ENCODE measurements around the gene SLC28A3. TPM values are rescaled to one million over a fixed set of nuclear protein-coding genes. Genes with fewer than 3 reads are reported as not detected.

SLC28A3 gene
- total RNA-seq, 1 donor, result 0.72 TPM

DNA sequence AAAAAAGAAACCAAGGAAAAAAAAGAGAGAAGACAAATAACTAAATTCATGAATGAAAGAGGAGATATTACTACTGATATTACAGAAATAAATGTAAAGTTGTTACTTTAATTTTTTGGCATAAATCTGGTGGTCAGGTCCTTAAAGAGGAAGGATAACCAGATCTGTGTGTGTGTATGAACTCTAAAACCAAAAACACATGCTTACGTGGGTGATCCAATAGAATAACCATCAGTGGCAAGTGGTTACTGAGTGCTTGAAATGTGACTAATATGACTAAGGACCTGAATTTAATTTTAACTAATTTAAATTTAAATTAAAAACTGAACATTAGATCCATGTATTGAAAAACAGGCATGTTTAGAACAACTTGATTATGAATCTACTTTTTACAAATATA is 10.3 kb downstream of the SLC28A3 start:
- H2AFZ ChIP-seq (ENCODE audit: low read length), result no peak overlapping the region
- no peaks in the 10 kb centered on the region for H4K20me1 ChIP-seq (ENCODE audit: insufficient read depth, low read length)
- peaks cover 2% of the 10 kb centered on the region for H3K9me3 ChIP-seq (ENCODE audit: low read depth, low read length)
- no peaks in the 10 kb centered on the region for H3K27me3 ChIP-seq (ENCODE audit: insufficient read depth, low read length)
- no peak overlapping the region for H3K4me3 ChIP-seq (ENCODE audit: insufficient read depth, low read length)
- H3K27ac ChIP-seq (ENCODE audit: low read depth, low read length), result no peak overlapping the region
- TF ChIP-seq, protein P1, sequence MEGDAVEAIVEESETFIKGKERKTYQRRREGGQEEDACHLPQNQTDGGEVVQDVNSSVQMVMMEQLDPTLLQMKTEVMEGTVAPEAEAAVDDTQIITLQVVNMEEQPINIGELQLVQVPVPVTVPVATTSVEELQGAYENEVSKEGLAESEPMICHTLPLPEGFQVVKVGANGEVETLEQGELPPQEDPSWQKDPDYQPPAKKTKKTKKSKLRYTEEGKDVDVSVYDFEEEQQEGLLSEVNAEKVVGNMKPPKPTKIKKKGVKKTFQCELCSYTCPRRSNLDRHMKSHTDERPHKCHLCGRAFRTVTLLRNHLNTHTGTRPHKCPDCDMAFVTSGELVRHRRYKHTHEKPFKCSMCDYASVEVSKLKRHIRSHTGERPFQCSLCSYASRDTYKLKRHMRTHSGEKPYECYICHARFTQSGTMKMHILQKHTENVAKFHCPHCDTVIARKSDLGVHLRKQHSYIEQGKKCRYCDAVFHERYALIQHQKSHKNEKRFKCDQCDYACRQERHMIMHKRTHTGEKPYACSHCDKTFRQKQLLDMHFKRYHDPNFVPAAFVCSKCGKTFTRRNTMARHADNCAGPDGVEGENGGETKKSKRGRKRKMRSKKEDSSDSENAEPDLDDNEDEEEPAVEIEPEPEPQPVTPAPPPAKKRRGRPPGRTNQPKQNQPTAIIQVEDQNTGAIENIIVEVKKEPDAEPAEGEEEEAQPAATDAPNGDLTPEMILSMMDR (IDR thresholded peaks at IDR 0.05; ENCODE audit: extremely low read depth, low read depth, low read length), result no peak
- no peaks in the 10 kb centered on the region for H3K36me3 ChIP-seq (ENCODE audit: insufficient read depth, low read length)
- H3K4me1 ChIP-seq (ENCODE audit: insufficient read depth, low read length), result peaks cover 4% of the 10 kb centered on the region
- H3K4me2 ChIP-seq (ENCODE audit: insufficient read depth, low read length), result no peak overlapping the region
- DNase-seq (ENCODE audit: insufficient read length, low spot score, missing footprints), result no peak
- no peaks in the 10 kb centered on the region for H3K79me2 ChIP-seq (ENCODE audit: insufficient read depth, low read length)

DNA sequence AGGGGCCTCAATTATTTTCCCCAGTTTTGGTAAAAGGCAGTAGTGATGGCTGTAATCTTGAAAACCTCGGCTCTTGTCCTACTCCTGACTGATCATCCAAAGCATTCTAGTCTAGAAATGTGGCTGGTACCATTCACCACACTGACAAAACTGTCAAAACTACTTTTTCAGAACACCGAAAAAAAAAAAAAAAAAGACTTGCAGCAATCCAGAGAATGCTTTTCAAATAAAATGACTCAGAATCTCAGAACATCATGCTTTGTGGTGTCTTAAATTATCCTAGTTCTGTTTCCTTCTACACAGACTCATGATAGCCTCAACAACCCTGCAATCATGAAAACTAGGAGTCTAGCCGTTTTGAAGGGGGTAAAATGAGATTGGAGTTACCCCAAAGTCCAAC is 13.4 kb downstream of the SLC28A3 start:
- DNase-seq (ENCODE audit: insufficient read length, low spot score, missing footprints), result no peak
- Histone ChIP-seq H3K27ac (ENCODE audit: low read depth, low read length) (no peak overlapping the region), H4K20me1 (ENCODE audit: insufficient read depth, low read length) (no peaks in the 10 kb centered on the region), H3K79me2 (ENCODE audit: insufficient read depth, low read length) (no peaks in the 10 kb centered on the region), H2AFZ (ENCODE audit: low read length) (no peak overlapping the region), H3K4me2 (ENCODE audit: insufficient read depth, low read length) (no peak overlapping the region), H3K36me3 (ENCODE audit: insufficient read depth, low read length) (no peaks in the 10 kb centered on the region), H3K4me1 (ENCODE audit: insufficient read depth, low read length) (peaks cover 21% of the 10 kb centered on the region), H3K27me3 (ENCODE audit: insufficient read depth, low read length) (no peaks in the 10 kb centered on the region), H3K4me3 (ENCODE audit: insufficient read depth, low read length) (no peak overlapping the region), H3K9me3 (ENCODE audit: low read depth, low read length) (peaks cover 2% of the 10 kb centered on the region)
- TF ChIP-seq, protein P1 (IDR thresholded peaks at IDR 0.05; ENCODE audit: extremely low read depth, low read depth, low read length), result no peak

DNA sequence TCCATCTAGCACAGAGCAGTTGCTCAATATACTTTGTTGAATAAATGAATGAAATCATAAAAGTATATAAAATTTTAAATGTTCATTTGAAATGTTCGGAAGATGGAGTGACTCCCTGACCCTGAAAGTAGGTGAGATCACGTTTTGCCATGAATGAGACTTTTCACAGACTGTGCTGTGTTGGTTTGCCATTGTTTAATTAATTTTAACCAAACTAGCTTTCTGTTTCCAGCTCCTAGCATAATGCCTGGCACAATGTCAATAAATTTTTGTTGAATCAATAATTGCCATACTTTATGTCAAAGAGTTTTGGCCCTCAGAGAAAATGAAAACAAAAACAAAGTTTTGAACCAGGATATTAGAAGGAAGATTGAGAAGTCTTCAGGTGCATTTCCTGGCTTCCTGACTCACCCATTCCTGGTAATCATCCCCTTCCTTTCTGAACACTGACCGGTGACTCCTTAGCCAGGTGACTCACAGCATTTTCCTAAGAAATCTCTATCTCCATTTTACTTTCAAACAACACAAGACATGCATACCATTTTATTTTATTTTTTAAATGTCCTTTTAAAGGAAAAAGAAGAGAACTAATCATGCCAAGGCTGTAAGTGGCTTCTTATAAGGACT is 15.1 kb downstream of the SLC28A3 start:
- H3K4me2 ChIP-seq (ENCODE audit: insufficient read depth, low read length), result no peak overlapping the region
- no peak for DNase-seq (ENCODE audit: insufficient read length, low spot score, missing footprints)
- H3K79me2 ChIP-seq (ENCODE audit: insufficient read depth, low read length), result no peaks in the 10 kb centered on the region

DNA sequence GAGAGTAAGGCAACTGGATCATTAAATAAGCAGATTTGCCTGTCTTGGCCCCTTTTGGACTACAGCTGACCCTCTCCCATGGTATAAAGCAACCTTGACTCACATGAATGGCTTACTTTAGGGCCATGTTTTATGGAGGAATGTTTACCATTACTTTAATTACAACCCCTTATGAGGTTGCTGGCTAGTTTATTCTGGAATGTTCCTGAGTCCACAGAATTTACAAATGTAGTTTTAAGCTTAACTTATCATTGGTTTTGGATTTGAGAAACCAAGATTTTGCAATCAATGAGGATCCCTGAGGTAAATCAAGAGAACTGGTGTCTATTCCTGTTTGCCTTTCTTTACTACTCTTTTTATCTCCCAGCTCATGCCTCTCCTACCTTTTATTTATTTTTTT is 15.7 kb downstream of the SLC28A3 start:
- Histone ChIP-seq H3K27me3 (ENCODE audit: insufficient read depth, low read length) (peaks cover 2% of the 10 kb centered on the region), H3K9me3 (ENCODE audit: low read depth, low read length) (peaks cover 2% of the 10 kb centered on the region), H3K4me1 (ENCODE audit: insufficient read depth, low read length) (peaks cover 22% of the 10 kb centered on the region)

More for the DNA sequence above, 15.1 kb downstream of the SLC28A3 start:
- H3K4me1 ChIP-seq (ENCODE audit: insufficient read depth, low read length), result peaks cover 22% of the 10 kb centered on the region
- TF ChIP-seq, protein P1 (IDR thresholded peaks at IDR 0.05; ENCODE audit: extremely low read depth, low read depth, low read length), result no peak
- peaks cover 2% of the 10 kb centered on the region for H3K9me3 ChIP-seq (ENCODE audit: low read depth, low read length)
- no peak overlapping the region for H3K27ac ChIP-seq (ENCODE audit: low read depth, low read length)
- no peak overlapping the region for H2AFZ ChIP-seq (ENCODE audit: low read length)
- H3K36me3 ChIP-seq (ENCODE audit: insufficient read depth, low read length), result no peaks in the 10 kb centered on the region
- H3K4me3 ChIP-seq (ENCODE audit: insufficient read depth, low read length), result no peak overlapping the region
- no peaks in the 10 kb centered on the region for H4K20me1 ChIP-seq (ENCODE audit: insufficient read depth, low read length)
- peaks cover 2% of the 10 kb centered on the region for H3K27me3 ChIP-seq (ENCODE audit: insufficient read depth, low read length)

More for the DNA sequence above, 15.7 kb downstream of the SLC28A3 start:
- TF ChIP-seq, protein P1 (IDR thresholded peaks at IDR 0.05; ENCODE audit: extremely low read depth, low read depth, low read length), result no peak
- Histone ChIP-seq H2AFZ (ENCODE audit: low read length) (no peak overlapping the region), H3K27ac (ENCODE audit: low read depth, low read length) (no peak overlapping the region), H3K79me2 (ENCODE audit: insufficient read depth, low read length) (no peaks in the 10 kb centered on the region), H4K20me1 (ENCODE audit: insufficient read depth, low read length) (no peaks in the 10 kb centered on the region), H3K4me3 (ENCODE audit: insufficient read depth, low read length) (no peak overlapping the region), H3K4me2 (ENCODE audit: insufficient read depth, low read length) (no peak overlapping the region), H3K36me3 (ENCODE audit: insufficient read depth, low read length) (no peaks in the 10 kb centered on the region)
- DNase-seq (ENCODE audit: insufficient read length, low spot score, missing footprints), result no peak

All from osteoblast (primary cell).